GM18498 (cell line): ENCODE data around the gene OR51A7.
"Not testable (repeated sequence)": the region's sequence is repeated elsewhere in the genome, so short reads cannot be mapped to it uniquely, and the experiment has no call there.

ENCODE experiments used
- ATAC-seq: cut with Tn5 transposase; IDR thresholded peaks from one replicate; pipeline ENCODE4 v1.9.1; 2021; ENCODE audit warnings: mild to moderate bottlenecking, moderate library complexity; ENCODE audit not compliant: unreplicated experiment

Gene OR51A7, protein sequence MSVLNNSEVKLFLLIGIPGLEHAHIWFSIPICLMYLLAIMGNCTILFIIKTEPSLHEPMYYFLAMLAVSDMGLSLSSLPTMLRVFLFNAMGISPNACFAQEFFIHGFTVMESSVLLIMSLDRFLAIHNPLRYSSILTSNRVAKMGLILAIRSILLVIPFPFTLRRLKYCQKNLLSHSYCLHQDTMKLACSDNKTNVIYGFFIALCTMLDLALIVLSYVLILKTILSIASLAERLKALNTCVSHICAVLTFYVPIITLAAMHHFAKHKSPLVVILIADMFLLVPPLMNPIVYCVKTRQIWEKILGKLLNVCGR

DNA sequence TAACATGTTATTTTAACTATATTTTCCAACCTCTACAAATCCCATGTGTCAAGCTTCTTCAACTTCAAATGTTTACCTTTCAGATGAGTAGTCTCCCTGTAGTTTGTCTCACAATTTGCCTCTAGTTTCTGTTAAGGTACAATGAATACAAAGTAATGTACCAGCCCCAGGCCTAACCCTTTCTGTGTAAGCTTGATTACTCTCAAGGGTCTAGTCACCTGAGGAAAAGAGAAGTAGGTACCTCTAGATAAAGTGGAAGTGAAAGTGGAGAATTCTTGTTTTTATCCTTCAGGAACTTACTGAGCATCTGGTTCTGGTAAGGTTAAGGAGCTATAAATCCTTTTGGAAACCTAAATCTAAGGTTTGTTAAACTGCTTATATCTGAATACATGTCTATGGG, at the start of gene OR51A7:
Gene OR51A7, plus strand, starts transcription at position 300 of the 400 bp plus-strand sequence. CDS start 3,587 bp downstream, outside the sequence.
- ATAC-seq = no peak

DNA sequence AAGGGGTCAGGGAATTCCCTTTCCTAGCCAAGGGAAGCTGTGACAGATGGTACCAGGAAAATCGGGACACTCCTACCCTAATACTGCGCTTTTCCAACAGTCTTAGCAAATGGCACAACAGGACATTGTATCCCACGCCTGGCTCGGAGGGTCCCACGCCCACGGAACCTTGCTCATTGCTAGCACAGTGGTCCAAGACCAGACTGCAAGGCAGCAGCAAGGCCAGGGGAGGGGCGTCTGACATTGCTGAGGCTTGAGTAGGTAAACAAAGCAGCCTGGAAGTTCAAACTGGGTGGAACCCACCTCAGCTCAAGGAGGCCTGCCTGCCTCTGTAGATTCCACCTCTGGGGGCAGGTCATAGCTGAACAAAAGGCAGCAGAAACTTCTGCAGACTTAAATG, 49.3 kb upstream of the OR51A7 start:
- not testable (repeated sequence) for ATAC-seq

GRCh38 chr11:4862447-4863236, 40.9 kb upstream of the OR51A7 start:
- no peak for ATAC-seq

- no peak for ATAC-seq
Measured at GRCh38 chr11:4863876-4864275, 39.7 kb upstream of the OR51A7 start.

- no peak for ATAC-seq
Measured at GRCh38 chr11:4865855-4866254, 37.7 kb upstream of the OR51A7 start.

- ATAC-seq = no peak
Measured at GRCh38 chr11:4881188-4881587, 22.4 kb upstream of the OR51A7 start.

- ATAC-seq = no peak
Measured at GRCh38 chr11:4881860-4882500, 21.6 kb upstream of the OR51A7 start, which contains the start of gene OR51T1. Gene OR51T1, plus strand, starts transcription at chr11:4881900. Its CDS starts 0 bp downstream, at chr11:4881900.

DNA sequence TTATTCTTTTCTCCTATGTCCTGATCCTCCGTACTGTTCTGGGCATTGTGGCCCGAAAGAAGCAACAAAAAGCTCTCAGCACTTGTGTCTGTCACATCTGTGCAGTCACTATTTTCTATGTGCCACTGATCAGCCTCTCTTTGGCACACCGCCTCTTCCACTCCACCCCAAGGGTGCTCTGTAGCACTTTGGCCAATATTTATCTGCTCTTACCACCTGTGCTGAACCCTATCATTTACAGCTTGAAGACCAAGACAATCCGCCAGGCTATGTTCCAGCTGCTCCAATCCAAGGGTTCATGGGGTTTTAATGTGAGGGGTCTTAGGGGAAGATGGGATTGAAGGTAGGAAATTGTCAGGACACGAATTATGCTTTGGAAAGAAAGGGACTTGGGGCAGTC, 21.0 kb upstream of the OR51A7 start:
- ATAC-seq = no peak

DNA sequence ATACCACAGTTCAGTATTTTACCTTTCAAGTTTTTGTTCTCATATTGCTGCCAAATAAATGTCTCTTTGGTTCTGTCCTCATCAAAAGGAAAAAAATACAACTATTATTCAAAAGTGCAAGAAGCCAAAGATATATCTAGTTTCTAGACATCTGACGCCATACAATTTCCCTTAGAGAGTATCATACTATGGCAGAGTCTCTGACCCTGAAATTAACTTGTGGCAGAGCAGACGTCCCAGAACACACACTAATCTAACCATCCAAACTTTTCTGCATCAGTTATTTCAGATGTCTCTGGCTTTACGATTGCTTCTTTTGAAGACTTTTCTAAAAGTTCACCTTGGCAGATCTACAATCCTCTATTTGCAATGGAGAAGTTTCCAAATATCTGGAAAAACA, 19.2 kb upstream of the OR51A7 start:
- no peak for ATAC-seq

GRCh38 chr11:4886186-4886585, 17.4 kb upstream of the OR51A7 start:
- ATAC-seq = no peak

- ATAC-seq = no peak
Measured at GRCh38 chr11:4887591-4887990, 16.0 kb upstream of the OR51A7 start.

- ATAC-seq = no peak
Measured at GRCh38 chr11:4890279-4890678, 13.3 kb upstream of the OR51A7 start.

DNA sequence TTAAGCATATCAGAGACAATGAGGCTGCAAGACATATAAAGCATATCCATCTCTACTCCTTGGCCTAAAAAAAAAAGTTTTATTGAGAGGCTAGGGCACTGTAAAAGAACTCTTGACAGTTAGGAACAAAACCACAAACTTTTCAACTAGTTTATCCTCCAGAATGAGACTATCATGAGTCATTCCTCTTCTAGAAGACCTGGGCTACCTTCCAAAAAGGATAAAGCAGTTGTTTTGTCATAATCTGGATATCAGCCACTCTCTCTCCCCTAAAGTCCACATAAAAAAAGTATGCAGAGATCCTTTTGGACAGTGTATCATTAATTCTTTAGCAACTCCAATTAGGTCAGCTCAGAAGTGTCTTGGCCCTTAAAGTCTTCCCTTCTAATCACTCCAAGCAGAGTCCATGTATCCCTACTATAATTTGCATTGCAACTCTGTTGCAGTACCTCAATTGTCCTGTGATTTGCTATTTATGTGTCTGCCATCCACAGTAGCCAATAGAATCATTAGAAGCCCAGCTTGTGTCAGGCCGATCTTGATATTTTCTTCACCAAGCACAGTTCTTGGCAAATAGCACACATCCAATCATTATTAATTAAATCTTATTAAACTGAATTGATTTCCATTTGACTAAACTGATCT, 11.5 kb upstream of the OR51A7 start:
- no peak for ATAC-seq

- no peak for ATAC-seq
Measured at GRCh38 chr11:4916581-4916980, 13.0 kb downstream of the OR51A7 start.

GRCh38 chr11:4919250-4919649, 15.7 kb downstream of the OR51A7 start, which contains the start of gene OR51G2:
Gene OR51G2, minus strand, starts transcription at chr11:4919350. Its CDS starts 3,687 bp downstream, at chr11:4915663.
- ATAC-seq = no peak

GRCh38 chr11:4921796-4922195, 18.2 kb downstream of the OR51A7 start:
- ATAC-seq = no peak

- ATAC-seq = no peak
Measured at GRCh38 chr11:4922304-4922703, 18.7 kb downstream of the OR51A7 start.

GRCh38 chr11:4924239-4924638, 20.7 kb downstream of the OR51A7 start, which contains the start of gene OR51G1:
Gene OR51G1, minus strand, starts transcription at chr11:4924339. Its CDS starts 0 bp downstream, at chr11:4924339.
- no peak for ATAC-seq

- ATAC-seq = no peak
Measured at GRCh38 chr11:4926608-4927007, 23.0 kb downstream of the OR51A7 start.

- no peak for ATAC-seq
Measured at GRCh38 chr11:4932751-4933150, 29.2 kb downstream of the OR51A7 start.

GRCh38 chr11:4936745-4937144, 33.2 kb downstream of the OR51A7 start:
- no peak for ATAC-seq
